H7 (cell line): ENCODE measurements around the gene TEAD3. TPM values are rescaled to one million over a fixed set of nuclear protein-coding genes. Genes with fewer than 3 reads are reported as not detected.
"Not testable (repeated sequence)": the region's sequence is repeated elsewhere in the genome, so short reads cannot be mapped to it uniquely, and the experiment has no call there.

ENCODE experiments used
- DNase-seq: peaks from one replicate; pipeline ENCODE4 v3.0.0; 2012
- H3K27me3 ChIP-seq: 2 replicates; pipeline ENCODE4 v1.6.0; 2011; ENCODE audit warnings: mild to moderate bottlenecking, low read length; ENCODE audit not compliant: control insufficient read depth, insufficient read depth
- H3K36me3 ChIP-seq: replicated peaks from 2 replicates; pipeline ENCODE4 v1.5.1; 2011; ENCODE audit warnings: low read length; ENCODE audit not compliant: control insufficient read depth, insufficient read depth
- H3K4me3 ChIP-seq: 2 replicates; pipeline ENCODE4 v1.5.1; 2011; ENCODE audit warnings: low read depth, mild to moderate bottlenecking, control low read depth, low read length, moderate library complexity; ENCODE audit not compliant: insufficient read depth
- total RNA-seq: library from RNA; depleted of rRNA; stranded (reverse); fragments of >200 nt; shearing (Covaris generic); gene quantifications from 2 replicates; pipeline ENCODE4 v1.2.3, GENCODE V29; 2014

The TEAD3 gene
- total RNA-seq, 1 experiment from 2014 or later, result 17.6 TPM

DNA sequence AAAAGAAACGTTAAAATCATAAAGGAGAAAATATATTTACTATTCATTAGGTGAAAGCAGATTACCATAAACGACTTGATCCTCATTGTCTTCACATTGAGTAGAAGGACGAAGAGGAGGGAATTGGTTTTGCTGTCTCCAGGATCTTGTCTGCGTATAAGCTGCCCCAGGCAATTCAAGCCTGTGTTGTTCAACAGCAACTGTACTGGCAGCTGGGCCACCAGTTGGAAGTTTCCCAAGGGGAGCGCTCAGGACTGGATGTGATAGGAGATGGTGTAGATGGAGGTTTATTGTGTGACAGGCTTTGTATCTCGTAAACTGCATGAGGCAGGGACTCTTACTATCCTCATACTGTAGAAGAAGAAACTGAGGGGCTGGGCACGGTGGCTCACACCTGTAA is 48.7 kb downstream of the TEAD3 start:
- DNase-seq, result no peak
- Histone ChIP-seq H3K27me3 (peaks cover 2% of the 10 kb centered on the region), H3K4me3 (no peak overlapping the region), H3K36me3 (no peaks in the 10 kb centered on the region)

DNA sequence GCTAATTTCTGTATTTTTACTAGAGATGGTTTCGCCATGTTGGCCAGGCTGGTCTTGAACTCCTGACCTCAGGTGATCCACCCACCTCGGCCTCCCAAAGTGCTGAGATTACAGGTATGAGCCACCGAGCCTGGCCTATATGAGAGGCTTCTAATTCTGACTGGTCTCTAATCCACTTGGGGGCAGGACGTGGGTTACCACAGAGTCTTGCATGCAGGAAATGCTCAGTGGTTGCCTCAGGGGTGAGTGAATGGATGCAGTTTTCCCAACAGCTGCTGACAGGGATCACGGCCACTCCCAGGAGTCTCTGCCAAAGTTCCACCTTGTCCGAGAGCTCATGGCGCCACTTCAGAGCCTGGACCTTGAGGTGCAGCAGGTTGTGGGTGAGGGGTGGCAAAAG is 51.2 kb downstream of the TEAD3 start:
- no peak overlapping the region for H3K4me3 ChIP-seq
- DNase-seq, result no peak
- H3K27me3 ChIP-seq, result no peaks in the 10 kb centered on the region
- H3K36me3 ChIP-seq, result no peaks in the 10 kb centered on the region

DNA sequence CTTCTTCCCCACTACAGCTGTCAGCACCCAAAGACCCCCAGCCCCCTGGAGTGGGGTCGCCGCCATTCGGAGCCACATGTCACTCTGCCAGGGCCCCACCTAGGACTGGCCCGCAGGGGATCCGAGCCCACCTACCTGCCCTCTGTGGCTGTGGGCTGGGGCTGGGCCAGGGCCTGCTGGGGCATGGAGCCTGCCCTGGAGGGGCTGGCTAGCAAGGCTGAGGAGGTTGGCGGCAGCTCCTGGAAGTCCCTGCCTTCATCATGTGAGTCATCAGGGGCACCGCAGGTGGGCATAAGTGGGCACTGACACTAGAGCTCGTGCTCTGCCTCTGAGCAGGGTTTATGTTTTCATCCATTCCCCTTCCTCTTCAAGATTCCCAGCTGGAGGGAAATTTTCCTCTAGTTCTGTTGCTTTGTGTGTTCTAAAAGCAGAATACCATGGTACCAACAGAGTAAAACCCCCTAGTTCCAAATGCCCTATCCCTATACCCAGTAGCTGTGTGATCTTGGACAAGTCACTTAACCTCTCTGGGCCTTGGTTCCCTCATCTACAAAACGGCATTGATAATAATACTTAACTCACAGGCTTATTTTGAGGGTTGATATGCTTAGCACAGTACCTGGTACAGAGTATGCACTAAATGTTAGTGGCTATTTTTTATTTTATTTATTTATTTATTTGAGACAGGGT is 53.4 kb downstream of the TEAD3 start:
- Histone ChIP-seq H3K36me3 (no peaks in the 10 kb centered on the region), H3K27me3 (no peaks in the 10 kb centered on the region), H3K4me3 (no peak overlapping the region)
- no peak for DNase-seq

DNA sequence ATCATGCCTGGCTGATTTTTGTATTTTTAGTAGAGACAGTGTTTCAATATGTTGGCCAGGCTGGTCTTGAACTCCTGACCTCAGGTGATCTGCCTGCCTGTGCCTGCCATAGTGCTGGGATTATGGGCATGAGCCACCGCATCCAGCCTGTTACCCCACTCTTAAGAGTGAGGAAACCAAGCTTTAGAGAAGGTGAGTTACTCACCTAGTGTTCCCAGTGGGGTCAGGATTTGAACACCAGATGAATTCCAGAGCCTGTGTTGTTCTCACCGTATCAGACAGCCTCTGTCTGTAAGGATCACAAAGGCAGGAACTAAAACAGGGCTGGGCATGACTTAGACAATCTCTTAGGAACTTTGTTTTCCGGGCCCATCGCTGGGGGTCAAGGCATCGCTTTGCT is 54.2 kb downstream of the TEAD3 start:
- no peak overlapping the region for H3K4me3 ChIP-seq
- no peak for DNase-seq
- H3K36me3 ChIP-seq, result no peaks in the 10 kb centered on the region
- H3K27me3 ChIP-seq, result no peaks in the 10 kb centered on the region

DNA sequence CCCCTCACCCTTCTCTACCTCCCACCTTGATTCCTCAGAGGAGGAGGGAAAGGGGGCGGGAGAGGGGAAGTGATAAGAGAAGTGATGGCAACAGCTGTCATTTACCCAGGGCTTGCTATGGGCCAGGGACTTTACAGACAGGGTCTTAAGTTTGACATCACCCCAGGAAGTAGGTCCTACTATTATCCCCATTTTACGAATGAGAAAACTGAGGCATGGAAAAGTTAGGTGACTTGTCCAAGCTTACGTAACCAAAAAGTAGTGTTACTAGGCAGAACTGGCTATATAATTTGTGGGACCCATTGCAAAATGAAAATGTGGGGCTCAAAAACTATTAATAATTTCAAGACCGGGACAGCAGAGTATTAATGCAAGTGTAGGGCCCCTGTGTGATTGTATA is 55.2 kb downstream of the TEAD3 start:
- DNase-seq, result no peak
- H3K4me3 ChIP-seq, result no peak overlapping the region
- H3K27me3 ChIP-seq, result no peaks in the 10 kb centered on the region
- H3K36me3 ChIP-seq, result no peaks in the 10 kb centered on the region

DNA sequence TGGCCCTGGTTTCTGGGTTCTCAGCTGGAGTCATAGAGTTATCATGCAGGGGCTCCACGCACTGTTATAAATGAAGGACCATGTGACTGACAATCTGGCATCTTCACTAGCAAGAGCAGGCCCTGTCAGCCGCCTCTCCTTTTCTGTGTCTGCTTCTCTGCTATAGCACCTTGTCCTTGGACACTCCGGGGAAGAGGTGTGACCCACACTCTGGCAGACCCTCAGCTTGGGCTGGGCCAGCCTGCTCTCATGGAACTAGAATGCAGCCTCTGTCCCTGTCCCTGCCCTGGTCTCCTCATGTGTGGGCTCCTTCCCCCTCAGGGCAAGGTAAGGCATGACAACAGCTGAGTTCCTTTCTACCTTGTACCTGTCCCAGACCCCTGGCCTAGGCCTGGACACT is 55.7 kb downstream of the TEAD3 start:
- H3K4me3 ChIP-seq, result no peak overlapping the region
- no peak for DNase-seq
- no peaks in the 10 kb centered on the region for H3K27me3 ChIP-seq
- no peaks in the 10 kb centered on the region for H3K36me3 ChIP-seq

DNA sequence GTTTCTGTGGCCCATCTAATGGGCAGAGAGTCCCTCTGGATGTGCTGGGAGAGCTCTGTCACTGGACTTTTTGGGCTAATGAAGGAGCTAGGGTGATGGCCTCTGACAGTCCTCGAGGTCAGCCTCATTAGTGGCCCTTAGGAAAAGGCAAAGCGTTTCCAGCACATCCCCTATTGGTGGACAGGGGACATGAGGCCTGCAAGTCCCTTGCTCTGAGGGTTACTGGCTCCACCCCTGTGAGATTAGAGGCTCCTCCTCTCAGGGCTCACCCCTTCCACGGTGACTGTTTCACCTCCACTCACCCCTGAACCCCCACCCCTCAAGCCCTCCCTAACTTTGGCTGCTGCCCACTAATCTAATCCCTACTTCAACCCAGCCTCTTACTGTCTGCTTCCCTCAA is 57.6 kb downstream of the TEAD3 start:
- Histone ChIP-seq H3K4me3 (no peak overlapping the region), H3K36me3 (no peaks in the 10 kb centered on the region), H3K27me3 (no peaks in the 10 kb centered on the region)
- DNase-seq, result peak; percentile 75

DNA sequence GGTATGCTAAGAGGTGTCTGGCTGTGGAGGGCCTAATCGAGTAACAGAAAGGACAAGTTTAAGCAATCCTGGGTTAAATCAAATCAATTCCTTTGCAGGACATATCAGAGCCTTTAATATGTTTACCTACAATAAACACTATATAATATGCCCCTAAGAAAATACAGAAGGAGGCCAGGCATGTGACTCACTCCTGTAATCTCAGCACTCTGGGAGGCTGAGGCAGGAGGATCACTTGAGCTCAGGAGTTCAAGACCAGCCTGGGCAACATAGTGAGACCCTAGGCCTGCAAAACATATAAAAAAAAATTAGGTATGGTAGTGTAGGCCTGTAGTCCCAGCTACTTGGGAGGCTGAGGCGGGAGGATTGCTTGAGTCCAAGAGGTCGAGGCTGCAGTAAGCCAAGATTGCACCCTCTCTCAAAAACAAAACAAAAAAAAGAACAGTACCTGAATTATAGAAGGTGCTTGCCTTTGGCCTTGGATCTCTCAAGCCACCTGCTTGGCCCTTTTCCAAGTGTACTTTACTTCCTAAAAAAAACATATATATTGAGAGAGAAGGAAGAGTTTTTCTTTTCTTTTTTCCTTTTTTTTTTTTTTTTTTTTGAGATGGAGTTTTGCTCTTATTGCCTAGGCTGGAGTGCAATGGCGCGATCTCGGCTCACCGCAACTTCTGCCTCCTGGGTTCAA is 58.4 kb downstream of the TEAD3 start:
- not testable (repeated sequence) for H3K36me3 ChIP-seq, DNase-seq, H3K4me3 ChIP-seq, H3K27me3 ChIP-seq

DNA sequence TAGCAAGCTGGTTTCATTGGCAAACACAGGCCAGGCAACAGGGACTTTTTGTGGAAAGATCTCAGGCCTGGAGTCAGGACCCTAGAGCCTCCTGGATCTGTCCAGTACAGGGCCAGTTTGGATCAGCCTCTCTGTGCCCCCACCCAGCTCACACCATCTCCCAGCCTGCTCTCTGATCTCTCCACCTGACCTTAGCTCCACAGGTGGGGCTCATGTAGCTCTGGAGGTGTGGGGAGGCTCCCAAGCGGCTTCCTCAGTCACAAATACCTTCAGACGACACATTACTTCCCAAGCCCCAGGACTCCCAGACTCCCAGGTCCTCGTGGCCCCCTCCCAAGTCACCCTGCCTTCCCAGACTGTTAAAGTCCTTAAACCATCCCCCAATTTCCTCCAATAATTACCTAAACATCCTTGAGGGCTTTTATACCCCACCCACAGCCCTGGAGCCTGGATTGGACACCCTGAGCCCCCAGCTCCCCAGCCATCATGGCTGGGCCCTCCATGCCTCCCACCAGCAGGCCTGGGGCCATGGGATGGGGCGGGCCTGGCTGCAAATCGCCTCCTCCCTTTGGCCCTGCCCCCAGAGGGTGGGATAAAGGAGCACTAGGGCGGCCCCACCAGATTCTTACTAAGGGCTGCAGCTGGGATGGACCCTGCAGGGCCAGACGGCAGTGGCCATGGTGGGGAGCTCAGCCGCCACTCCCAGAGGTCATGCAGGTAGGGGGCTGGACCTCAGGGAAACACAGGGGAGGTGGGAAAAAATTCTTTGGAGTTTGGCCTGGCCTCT is 60.6 kb downstream of the TEAD3 start:
- peak; percentile 83 for DNase-seq
- Histone ChIP-seq H3K27me3 (no peaks in the 10 kb centered on the region), H3K4me3 (no peak overlapping the region), H3K36me3 (no peaks in the 10 kb centered on the region)

DNA sequence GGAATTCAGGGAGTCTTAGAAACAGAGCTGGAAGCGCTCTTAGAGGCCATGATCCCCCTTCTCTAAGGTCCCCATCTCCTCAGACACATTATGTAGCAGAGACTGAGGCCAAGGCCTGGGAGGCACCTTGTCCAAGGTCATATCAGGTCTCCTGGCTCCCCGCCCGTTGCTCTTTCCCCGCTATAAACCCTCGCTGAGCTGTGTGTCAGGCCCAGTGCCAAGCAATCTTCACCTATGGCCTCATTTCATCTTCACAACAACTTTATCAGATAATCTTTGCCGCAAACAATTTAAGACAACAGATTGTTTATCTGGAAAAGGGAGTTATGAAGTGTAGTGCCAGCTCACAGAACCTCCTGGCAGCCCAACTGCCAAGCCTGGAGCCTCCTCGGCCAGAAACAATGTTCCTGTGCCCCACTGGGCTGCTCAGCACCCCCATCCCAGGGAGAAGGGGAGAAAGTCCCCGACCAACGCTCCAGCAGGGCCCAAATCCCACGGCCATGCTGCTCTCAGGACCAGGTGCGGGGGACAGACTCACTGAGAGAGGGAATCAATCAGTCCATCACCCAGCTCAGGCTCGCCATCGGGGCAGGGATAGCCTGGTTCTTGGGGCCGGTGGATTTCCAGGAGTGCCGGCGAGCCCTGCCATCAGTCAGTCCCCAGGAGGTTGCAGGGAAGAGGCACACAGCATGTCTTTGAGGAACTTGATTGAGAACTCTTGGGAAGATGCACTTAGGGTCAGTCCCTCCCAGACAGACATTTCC is 61.6 kb downstream of the TEAD3 start:
- DNase-seq, result peak; percentile 50
- Histone ChIP-seq H3K27me3 (no peaks in the 10 kb centered on the region), H3K36me3 (no peaks in the 10 kb centered on the region), H3K4me3 (no peak overlapping the region)

DNA sequence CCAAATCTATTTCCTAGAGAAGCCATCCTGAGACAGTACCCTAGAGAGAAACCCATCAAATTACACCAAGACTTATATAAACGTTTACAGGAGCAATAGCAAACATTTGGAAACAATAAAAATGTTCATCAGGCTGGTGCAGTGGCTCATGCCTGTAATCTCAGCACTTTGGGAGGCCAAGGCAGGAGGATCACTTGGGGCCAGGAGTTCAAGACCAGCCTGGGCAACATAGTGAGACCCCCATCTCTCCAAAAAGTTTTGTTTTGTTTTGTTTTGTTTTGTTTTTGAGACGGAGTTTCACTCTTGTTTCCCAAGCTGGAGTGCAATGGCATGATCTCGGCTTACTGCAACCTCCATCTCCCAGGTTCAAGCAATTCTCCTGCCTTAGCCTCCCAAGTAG is 64.2 kb downstream of the TEAD3 start:
- not testable (repeated sequence) for H3K4me3 ChIP-seq, H3K27me3 ChIP-seq, DNase-seq, H3K36me3 ChIP-seq

DNA sequence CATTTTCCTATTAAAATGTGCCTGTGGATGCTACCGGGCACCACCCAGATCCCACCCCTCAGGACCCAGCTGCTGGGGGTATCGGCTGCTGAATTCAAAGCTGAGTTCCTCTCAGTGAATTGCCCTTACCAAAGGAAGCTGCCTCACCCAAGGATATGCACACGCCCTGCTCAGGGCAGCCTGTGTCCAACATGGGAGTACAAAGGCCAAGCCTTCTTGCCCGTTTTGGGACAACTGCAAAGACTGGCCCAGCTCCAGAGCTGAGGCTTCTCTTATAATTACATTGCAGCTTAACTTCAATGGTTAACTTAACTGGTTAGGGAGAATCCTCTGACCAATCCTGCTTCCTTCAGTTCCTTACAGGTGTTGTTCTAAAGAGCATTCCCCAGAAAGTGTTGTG is 64.6 kb downstream of the TEAD3 start:
- Histone ChIP-seq H3K36me3 (no peaks in the 10 kb centered on the region), H3K4me3 (no peak overlapping the region), H3K27me3 (no peaks in the 10 kb centered on the region)
- DNase-seq, result no peak

DNA sequence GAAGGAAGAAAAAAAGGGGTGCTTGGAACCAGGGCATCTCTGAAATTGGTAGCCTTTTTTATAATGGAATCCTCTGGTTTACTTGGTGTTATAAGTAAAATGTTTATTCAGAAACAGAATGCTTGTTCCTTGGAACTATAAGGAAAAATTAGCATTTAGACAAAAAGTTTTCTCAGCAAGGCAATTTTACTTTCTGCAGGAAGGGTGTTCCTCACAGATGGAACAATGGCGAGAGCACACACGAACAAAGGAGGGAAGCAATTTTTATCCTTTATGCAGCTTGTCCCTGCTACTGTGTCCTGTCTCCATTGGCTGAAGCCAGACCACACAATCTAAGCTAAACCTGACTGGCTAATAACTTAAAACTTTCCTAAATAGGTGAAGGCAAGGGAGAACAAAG is 67.4 kb downstream of the TEAD3 start:
- H3K36me3 ChIP-seq, result no peaks in the 10 kb centered on the region; the same call in none of the 2 replicates
- no peak overlapping the region for H3K4me3 ChIP-seq
- no peaks in the 10 kb centered on the region for H3K27me3 ChIP-seq
- no peak for DNase-seq

DNA sequence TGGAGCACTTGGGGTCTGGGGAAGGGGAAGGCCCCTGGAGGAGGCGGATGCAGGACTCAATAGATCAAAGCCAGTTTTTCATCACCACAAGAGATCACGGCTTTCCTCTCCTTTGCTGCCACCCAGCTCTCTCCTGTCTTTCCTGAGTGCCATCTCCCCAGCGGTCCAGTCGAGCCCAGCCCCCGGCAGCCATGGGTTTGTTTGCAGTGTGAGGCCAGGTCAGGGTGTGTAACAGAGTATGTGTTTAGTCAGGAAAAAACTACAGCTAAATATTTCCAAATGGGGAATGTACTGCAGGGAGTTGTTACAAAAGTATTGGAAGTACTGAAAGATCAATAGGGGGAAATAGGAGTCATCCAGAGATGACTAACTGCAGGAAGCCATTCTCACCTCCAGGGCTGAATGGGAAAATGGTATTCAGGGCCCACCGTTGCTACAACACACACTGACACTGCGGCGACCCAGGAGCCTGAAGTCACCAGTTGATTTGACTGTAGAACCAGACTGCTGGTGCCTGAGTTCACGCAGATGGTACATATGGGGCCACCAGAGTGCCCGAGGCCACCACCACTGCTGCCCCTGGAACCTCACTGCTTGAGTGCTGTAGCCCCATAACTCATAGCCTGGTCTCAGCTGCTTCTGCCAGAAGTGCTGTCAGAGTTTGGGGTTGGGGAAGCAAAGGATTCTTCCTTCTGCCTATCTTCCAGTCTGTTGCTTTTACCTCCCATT is 68.3 kb downstream of the TEAD3 start:
- H3K4me3 ChIP-seq, result no peak overlapping the region
- no peak for DNase-seq

More for the DNA sequence above, 68.3 kb downstream of the TEAD3 start:
- H3K27me3 ChIP-seq, result no peaks in the 10 kb centered on the region
- no peaks in the 10 kb centered on the region; the same call in none of the 2 replicates for H3K36me3 ChIP-seq
